ENCODE measurements around the gene PRKAR2A.

DNA sequence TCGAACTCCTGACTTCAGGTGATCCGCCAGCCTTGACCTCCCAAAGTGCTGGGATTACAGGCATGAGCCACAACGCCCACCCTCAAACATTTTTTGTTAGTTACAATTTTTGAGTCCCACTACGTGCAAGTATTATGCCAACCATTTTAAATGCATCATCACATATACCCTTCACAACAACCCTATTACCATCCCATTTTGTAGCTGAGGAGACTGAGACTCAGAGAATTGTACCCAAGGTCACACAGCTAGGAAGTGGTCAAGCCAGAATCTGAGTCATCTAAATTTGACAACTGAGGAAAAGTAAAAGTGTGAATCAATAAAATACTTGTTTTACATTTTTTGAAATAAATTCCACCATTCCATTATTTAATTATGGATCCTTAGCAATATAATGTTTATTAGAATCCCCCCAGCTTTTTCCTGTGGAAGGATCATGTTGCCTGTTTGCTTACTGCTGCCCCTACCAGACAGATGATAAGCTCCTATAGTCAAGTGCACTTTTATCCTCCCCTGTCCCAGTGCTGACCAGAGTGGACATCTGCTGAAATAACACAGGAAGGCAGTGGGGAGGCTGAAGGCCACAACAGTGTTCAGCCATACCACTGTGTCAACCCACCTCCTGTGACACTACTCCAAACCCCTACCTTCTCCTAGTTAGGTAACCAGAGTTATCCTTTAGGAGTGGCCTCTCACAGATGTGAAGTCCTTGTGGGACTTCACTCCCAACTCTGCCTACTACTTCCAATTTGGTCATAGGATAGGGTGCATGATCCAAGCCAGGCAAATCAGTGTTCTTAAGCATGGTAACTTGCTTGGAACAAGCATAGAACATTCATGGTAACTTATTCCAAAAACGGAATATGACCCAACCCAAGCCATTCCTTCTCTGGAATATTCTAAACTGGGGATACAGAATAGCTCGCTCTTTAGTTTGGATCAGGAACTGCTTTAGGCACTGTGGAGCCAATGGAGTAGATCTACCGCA, 28.1 kb downstream of the PRKAR2A start:
- TF ChIP-seq POLR2AphosphoS5 (IDR thresholded peaks at IDR 0.05; ENCODE audit: low read depth) (no peak), CREB1 (CRISPR knock-in tag; IDR thresholded peaks at IDR 0.05; ENCODE audit: low read depth) (no peak)
